HG02759 (cell line): ENCODE data around the gene ATP10B.

Experiments used
- ATAC-seq: cut with Tn5 transposase; IDR thresholded peaks from one replicate; pipeline ENCODE4 v1.9.1; 2021; ENCODE audit warnings: mild to moderate bottlenecking, moderate library complexity; ENCODE audit not compliant: unreplicated experiment

ATP10B gene

DNA sequence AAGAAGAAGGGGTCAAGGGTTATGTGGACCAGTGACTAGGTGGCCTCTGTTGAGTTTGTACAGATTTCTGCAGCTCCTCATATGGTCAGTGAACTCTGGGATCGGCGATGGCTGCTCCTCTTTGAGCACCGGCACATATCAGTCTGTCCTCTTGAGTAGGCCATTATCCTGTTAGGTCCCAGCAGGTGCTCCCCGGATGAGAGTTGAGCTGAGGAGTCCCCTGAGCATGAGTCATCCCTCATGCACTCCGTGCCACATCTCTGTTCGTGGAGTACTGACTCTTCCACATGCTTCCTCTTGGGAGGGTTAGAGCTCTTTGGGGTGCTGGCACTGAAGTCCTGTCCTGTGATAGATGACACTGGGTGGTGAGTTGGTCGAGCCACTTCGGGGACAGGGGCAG is 286.6 kb downstream of the ATP10B start:
- ATAC-seq, result no peak

DNA sequence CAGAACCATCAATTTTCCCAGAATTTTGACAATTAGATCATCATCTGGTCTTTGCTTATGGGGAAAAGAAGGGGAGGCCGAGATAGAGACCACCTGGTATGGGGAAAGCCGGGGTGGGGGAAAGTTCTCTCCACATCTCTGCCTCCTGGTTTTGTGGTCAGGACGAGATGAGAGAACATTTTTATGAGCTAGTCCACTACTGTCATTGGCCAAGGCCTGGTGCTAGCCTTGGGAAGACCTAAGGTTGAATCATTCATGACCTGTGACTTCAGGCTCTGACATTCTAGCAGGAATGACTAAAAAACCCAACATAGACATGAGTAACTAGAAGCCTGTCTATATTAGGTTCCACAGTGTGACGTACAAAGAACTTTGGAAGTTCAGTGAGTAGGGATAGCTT is 295.2 kb downstream of the ATP10B start:
- ATAC-seq, result no peak

DNA sequence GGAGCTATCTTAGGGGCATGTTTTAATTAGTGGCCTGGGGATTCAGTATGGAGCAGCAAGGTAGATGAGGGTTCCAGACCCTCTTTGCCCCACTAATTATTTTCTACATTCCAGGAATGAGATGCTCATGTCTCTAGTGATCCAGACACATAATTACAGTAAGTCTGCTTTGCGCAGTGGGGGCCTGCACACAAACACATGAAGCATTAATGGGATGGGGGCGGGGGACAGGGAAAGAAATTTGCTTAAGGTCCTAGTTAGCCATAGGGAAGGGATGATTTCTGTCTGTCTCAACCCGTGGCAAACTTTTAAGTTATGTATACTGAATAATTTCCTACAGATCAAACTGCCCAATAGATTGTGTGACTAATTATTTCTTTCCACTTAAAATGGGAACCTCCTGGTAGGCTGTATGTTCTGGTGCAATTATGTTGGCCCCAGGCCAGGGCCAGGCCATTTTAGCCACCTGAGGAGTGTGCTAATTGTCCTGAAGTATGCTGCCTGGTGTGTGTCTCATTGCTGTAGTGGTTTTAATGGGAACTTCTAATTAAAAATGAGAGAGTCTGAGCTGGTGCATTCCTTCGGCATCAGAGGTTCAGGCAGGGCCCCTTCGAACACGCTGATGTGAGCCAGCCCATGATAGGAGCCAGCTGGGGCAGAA is 295.9 kb downstream of the ATP10B start:
- ATAC-seq, result no peak

DNA sequence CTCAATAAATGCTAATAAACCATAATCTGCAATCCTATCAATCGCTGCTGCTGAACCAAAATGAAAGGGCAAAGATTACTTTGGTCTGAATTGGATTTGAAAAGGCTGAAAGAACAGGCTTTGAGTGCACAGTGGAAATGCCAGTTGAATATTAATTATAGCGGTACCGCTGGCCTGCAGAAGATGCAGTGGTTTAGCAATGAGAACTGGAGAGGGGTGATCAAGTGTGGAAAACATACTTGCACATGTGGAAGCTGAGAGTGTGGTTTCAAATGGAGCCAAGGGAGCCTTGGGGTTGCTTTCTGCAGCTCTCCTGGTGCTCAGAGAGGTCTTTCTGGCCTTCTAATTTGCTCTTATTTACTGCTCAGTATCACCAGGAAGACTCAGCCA is 296.4 kb downstream of the ATP10B start:
- no peak for ATAC-seq

GRCh38 chr5:160550075-160550474 is 301.9 kb downstream of the ATP10B start:
- no peak for ATAC-seq

- ATAC-seq, result no peak
Measured at GRCh38 chr5:160548949-160549645, 302.9 kb downstream of the ATP10B start.

DNA sequence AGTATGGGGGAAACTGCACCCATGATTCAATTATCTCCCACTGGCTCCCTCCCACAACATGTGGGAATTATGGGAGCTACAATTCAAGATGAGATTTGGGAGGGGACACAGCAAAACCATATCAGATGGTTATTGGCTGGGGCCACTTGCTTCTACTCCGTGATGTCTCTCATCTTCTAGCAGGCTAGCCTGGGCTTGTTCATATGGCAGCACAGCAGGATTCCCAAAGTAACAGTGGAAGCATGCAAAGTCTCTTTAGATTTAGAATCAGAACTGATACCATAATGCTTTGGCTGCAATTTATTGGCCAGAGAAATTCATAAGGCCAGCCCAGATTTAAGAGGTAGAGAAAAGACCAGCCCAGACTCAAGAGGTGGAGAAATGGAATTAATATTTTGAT is 304.1 kb downstream of the ATP10B start:
- ATAC-seq, result no peak

DNA sequence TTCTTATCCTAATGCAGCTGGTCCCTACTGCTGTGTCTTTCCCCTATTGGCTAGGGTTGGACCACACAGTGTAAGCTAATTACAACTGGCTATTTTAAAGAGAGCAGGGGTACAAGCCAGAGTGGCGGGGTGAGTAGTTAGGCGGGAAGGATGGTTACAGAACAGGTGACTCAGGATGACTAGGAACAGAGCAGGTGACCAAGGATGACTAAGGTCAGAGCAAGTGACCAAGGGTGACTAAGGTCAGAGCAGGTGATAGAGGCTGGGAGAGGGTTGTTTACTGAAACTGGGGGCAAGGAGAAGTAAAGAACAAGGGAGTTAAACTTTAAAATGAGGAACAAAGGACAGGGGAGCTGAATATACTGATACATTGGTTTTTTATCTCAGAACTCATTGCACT is 304.9 kb downstream of the ATP10B start:
- no peak for ATAC-seq

- ATAC-seq, result peak; percentile 56
Measured at GRCh38 chr5:160545832-160546231, 306.2 kb downstream of the ATP10B start.

- no peak for ATAC-seq
Measured at GRCh38 chr5:160543395-160543794, 308.6 kb downstream of the ATP10B start.

DNA sequence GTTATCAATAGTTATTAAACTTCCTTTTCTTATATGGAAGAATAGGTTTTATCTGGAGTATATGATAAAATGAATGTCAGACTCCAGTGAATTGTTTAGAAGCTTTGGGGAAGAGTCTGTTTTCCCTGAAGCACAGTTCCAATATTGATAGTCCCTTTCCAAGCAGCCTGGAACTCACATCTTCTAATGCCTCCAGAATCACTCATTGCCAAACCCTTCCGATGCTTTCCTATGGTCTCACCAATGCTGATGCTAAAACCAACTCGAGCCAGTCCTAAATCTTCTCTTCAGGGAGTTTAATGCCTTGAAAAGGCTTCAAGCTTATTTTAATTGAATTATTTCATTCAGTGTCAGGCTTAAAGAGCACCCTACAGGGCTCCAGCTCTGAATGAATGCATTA is 309.2 kb downstream of the ATP10B start:
- no peak for ATAC-seq

DNA sequence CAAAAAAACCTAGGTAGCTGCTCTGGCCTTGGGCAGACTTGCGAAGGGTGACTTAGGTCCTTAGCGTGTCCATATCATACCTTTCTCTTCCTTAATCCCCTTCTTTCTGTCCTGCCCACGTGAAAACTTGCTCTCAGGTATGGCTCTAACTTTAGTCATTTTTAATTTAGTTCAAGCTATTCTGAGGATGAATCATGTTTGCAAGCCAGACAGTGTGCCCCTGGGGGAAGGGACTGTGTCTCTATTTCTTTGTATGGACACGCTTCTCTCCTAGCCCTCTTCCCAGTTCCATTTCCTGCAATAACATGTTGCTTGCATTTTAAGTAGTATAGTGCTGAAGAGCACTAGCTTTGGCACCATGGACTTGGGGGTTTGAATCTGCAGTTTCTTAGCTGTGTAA is 309.7 kb downstream of the ATP10B start:
- ATAC-seq, result no peak

DNA sequence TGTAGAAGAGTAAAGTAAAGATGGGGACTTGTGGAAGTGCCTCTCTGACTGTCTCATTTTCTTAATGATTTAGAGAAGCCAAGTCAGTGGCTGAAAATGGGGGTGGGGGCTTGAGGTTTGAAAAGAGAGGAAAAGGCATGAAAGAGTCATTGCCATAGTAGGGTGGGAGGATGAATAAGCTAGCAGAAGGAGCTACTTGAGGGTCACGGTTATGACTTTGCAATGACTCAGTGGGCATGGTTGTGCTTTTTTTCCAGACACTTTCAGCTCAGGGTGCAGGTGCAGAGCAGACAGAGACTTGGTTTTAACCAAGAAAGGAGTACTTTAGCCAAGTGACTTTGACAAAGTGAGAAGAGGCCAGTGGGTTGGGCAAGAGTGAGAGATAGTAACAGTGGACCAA is 312.6 kb downstream of the ATP10B start:
- ATAC-seq, result peak; percentile 93

- no peak for ATAC-seq
Measured at GRCh38 chr5:160537940-160538339, 314.1 kb downstream of the ATP10B start.

DNA sequence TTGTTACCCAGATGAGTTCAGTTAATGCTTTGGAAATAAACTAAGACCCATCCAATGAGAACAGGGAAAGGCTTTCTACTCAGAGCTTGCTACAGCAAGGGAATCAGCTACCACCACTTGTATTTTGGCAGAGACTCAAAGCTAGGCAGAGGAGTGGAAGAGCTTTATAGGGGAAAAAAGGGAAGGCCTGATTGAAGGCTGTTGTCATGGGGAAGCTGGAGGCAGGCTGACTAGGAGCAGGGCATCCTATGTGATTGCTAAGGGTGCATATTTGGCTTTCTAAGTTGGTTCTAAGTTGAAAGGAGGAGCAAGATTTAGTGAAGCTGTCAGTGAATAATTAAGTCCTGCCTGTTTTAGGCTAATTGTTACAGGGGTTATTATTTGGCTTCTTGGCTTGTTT is 314.9 kb downstream of the ATP10B start:
- ATAC-seq, result no peak

GRCh38 chr5:160534914-160535313 is 317.1 kb downstream of the ATP10B start:
- no peak for ATAC-seq

GRCh38 chr5:160534125-160534524 is 317.9 kb downstream of the ATP10B start:
- ATAC-seq, result no peak

- ATAC-seq, result no peak
Measured at GRCh38 chr5:160525471-160526261, 326.3 kb downstream of the ATP10B start.

GRCh38 chr5:160524827-160525226 is 327.2 kb downstream of the ATP10B start:
- ATAC-seq, result no peak

- no peak for ATAC-seq
Measured at GRCh38 chr5:160523502-160524163, 328.4 kb downstream of the ATP10B start.

- ATAC-seq, result no peak
Measured at GRCh38 chr5:160521392-160521663, 330.7 kb downstream of the ATP10B start.
